Mononuclear cell (primary cell): Measurements from ENCODE around the gene HNRNPAB. TPM values are rescaled to one million over a fixed set of nuclear protein-coding genes. Genes with fewer than 3 reads are reported as not detected.

Source experiments
- H3K27me3 ChIP-seq: 2 replicates; pipeline ENCODE4 v1.6.0; 2011; ENCODE audit warnings: low read length, control low read depth; ENCODE audit not compliant: insufficient read depth
- H3K4me1 ChIP-seq: 2 replicates; pipeline ENCODE4 v1.5.1; 2011; ENCODE audit warnings: mild to moderate bottlenecking, low read length, control low read depth; ENCODE audit not compliant: insufficient read depth
- H3K4me3 ChIP-seq: 2 replicates; pipeline ENCODE4 v1.5.1; 2011; ENCODE audit warnings: mild to moderate bottlenecking, low read length, moderate library complexity
- H3K9me3 ChIP-seq: 2 replicates; pipeline ENCODE4 v1.5.1; 2011; ENCODE audit warnings: low read depth, mild to moderate bottlenecking, control low read depth, low read length
- total RNA-seq: library from RNA; depleted of rRNA; stranded (reverse); fragments of >200 nt; gene quantifications from one replicate; pipeline ENCODE4 v1.2.3, GENCODE V29; 2012

The HNRNPAB gene
- total RNA-seq, 1 donor: 27.0 TPM

- Histone ChIP-seq H3K4me1 (peaks cover 23% of the 10 kb centered on the region), H3K9me3 (no peaks in the 10 kb centered on the region), H3K4me3 (no peak overlapping the region), H3K27me3 (no peaks in the 10 kb centered on the region)
Measured at GRCh38 chr5:178214160-178214803, 9.9 kb downstream of the HNRNPAB start.

GRCh38 chr5:178215280-178216002 is 11.1 kb downstream of the HNRNPAB start:
- H3K9me3 ChIP-seq: no peaks in the 10 kb centered on the region
- peaks cover 23% of the 10 kb centered on the region for H3K4me1 ChIP-seq
- H3K4me3 ChIP-seq: no peak overlapping the region
- no peaks in the 10 kb centered on the region for H3K27me3 ChIP-seq

- H3K4me1 ChIP-seq: peaks cover 26% of the 10 kb centered on the region
- H3K4me3 ChIP-seq: no peak overlapping the region
- H3K27me3 ChIP-seq: no peaks in the 10 kb centered on the region
- no peaks in the 10 kb centered on the region for H3K9me3 ChIP-seq
Measured at GRCh38 chr5:178216088-178216534, 11.8 kb downstream of the HNRNPAB start.

- no peaks in the 10 kb centered on the region for H3K27me3 ChIP-seq
- no peaks in the 10 kb centered on the region for H3K9me3 ChIP-seq
- no peak overlapping the region for H3K4me3 ChIP-seq
- H3K4me1 ChIP-seq: peaks cover 33% of the 10 kb centered on the region
Measured at GRCh38 chr5:178216779-178217178, 12.4 kb downstream of the HNRNPAB start.

- H3K9me3 ChIP-seq: no peaks in the 10 kb centered on the region
- peaks cover 36% of the 10 kb centered on the region for H3K4me1 ChIP-seq
- no peaks in the 10 kb centered on the region for H3K27me3 ChIP-seq
- no peak overlapping the region for H3K4me3 ChIP-seq
Measured at GRCh38 chr5:178218237-178218776, 14.0 kb downstream of the HNRNPAB start.

- Histone ChIP-seq H3K9me3 (no peaks in the 10 kb centered on the region), H3K4me1 (peaks cover 36% of the 10 kb centered on the region), H3K4me3 (no peak overlapping the region), H3K27me3 (no peaks in the 10 kb centered on the region)
Measured at GRCh38 chr5:178218827-178219226, 14.5 kb downstream of the HNRNPAB start.

GRCh38 chr5:178221282-178221681 is 16.9 kb downstream of the HNRNPAB start:
- Histone ChIP-seq H3K9me3 (no peaks in the 10 kb centered on the region), H3K27me3 (no peaks in the 10 kb centered on the region)

GRCh38 chr5:178221853-178222252 is 17.5 kb downstream of the HNRNPAB start:
- Histone ChIP-seq H3K4me3 (no peak overlapping the region), H3K27me3 (no peaks in the 10 kb centered on the region), H3K9me3 (no peaks in the 10 kb centered on the region), H3K4me1 (peaks cover 13% of the 10 kb centered on the region)

More at GRCh38 chr5:178221282-178221681, 16.9 kb downstream of the HNRNPAB start:
- Histone ChIP-seq H3K4me1 (peaks cover 19% of the 10 kb centered on the region), H3K4me3 (no peak overlapping the region)

- no peaks in the 10 kb centered on the region for H3K9me3 ChIP-seq
Measured at GRCh38 chr5:178222292-178222691, 18.0 kb downstream of the HNRNPAB start.

GRCh38 chr5:178223196-178223773 is 19.0 kb downstream of the HNRNPAB start:
- Histone ChIP-seq H3K9me3 (no peaks in the 10 kb centered on the region), H3K4me1 (peaks cover 13% of the 10 kb centered on the region), H3K27me3 (no peaks in the 10 kb centered on the region), H3K4me3 (no peak overlapping the region)

More at GRCh38 chr5:178222292-178222691, 18.0 kb downstream of the HNRNPAB start:
- Histone ChIP-seq H3K27me3 (no peaks in the 10 kb centered on the region), H3K4me1 (peaks cover 13% of the 10 kb centered on the region), H3K4me3 (no peak overlapping the region)

- Histone ChIP-seq H3K4me3 (no peak overlapping the region), H3K9me3 (no peaks in the 10 kb centered on the region), H3K27me3 (no peaks in the 10 kb centered on the region), H3K4me1 (peaks cover 13% of the 10 kb centered on the region)
Measured at GRCh38 chr5:178223828-178224335, 19.5 kb downstream of the HNRNPAB start.

GRCh38 chr5:178224403-178224802 is 20.1 kb downstream of the HNRNPAB start:
- Histone ChIP-seq H3K9me3 (no peaks in the 10 kb centered on the region), H3K27me3 (no peaks in the 10 kb centered on the region), H3K4me1 (peaks cover 13% of the 10 kb centered on the region), H3K4me3 (no peak overlapping the region)

- Histone ChIP-seq H3K27me3 (no peaks in the 10 kb centered on the region), H3K4me1 (peaks cover 17% of the 10 kb centered on the region), H3K9me3 (no peaks in the 10 kb centered on the region), H3K4me3 (no peak overlapping the region)
Measured at GRCh38 chr5:178225174-178225573, 20.8 kb downstream of the HNRNPAB start.

- Histone ChIP-seq H3K9me3 (no peaks in the 10 kb centered on the region), H3K27me3 (no peaks in the 10 kb centered on the region), H3K4me1 (peaks cover 23% of the 10 kb centered on the region), H3K4me3 (no peak overlapping the region)
Measured at GRCh38 chr5:178227138-178227659, 22.9 kb downstream of the HNRNPAB start.

GRCh38 chr5:178227929-178228328 is 23.6 kb downstream of the HNRNPAB start:
- Histone ChIP-seq H3K4me3 (no peak overlapping the region), H3K4me1 (peaks cover 26% of the 10 kb centered on the region), H3K9me3 (no peaks in the 10 kb centered on the region), H3K27me3 (no peaks in the 10 kb centered on the region)
